Activated gamma-delta T cell (primary cell): ENCODE data around the gene MX2.

ENCODE experiments used
- DNase-seq: peaks from one replicate; lab custom pipeline; 2025; lab: John Stamatoyannopoulos, UW

Gene MX2

DNA sequence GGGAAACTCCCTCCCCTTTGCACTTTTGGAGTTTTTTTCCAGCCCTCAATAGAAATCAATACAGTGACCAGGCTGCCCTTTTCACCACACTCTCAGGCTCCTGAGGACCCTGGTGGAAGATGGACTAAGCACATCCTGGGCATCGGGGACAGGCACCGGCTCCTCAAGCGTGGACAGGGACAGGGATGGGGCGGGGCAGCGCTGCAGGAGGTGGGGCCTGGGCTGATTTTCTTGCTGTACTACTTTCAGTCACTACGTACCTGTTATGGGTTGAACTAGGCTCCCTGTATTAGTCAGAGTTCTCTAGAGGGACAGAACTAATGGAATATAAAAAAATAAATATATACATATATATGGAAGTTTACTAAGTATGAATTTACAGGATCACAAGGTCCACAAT, 2.5 kb downstream of the MX2 start:
- no peak for DNase-seq

GRCh38 chr21:41365377-41366107, 3.7 kb downstream of the MX2 start:
- DNase-seq, result no peak

- DNase-seq, result no peak
These were observed 4.8 kb downstream of the MX2 start for GRCh38 chr21:41366522-41367151.

GRCh38 chr21:41367301-41367944, 5.6 kb downstream of the MX2 start:
- no peak for DNase-seq

DNA sequence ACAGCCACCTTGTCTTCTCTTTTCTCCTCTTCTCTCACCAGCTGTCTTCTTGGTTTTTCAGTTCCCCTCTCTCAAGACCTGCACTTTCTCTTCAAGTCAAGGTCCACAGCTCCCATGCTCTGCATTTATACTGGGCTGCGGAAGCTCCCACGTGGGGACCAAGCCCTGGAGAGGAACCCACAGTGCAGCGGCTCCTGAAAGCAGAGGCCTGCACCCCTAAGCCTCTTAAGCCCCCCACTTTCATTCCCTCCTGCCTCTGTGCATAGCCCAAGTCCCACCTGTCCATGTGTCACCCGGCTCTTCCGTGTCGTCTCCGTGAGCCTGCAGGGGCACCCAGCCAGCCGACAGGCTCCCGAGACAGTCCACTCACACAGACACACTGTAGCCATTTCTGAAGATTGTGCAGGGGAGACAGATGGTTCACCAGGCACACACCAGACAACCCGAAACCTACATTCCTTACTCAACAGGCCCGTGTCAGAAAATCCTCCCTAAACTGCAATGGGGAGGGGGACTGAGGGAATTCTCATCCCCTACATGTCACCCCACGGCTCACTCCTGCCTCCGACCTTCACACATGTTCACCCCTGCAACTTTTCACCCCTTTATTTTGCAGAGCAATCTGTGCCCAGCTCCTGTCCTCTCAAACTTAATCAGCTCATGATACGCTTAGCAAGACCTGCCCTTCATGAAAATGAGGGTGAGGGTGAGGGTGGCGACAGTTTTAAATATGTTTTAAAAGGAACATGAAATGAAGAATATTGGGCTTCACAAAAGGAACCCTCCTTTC, 6.3 kb downstream of the MX2 start:
- no peak for DNase-seq

DNA sequence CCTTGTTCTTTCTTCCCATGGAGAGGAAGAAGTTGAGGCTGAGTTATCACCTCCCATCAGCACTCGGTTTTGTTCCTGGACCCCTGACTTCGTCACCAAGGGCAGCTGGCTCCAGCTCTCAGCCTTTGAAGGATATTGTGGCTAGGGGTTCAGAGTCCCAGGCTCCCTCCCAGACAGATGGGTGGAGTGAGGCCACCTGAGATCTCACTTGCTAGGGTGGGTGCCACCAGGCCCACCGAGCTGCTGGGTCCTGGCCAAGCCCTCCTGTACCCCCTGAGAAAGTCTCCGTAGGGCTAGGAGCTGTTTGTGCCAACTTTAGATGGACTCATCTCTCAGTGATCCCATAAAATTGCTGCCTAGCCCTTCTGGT, 6.9 kb downstream of the MX2 start:
- no peak for DNase-seq

DNA sequence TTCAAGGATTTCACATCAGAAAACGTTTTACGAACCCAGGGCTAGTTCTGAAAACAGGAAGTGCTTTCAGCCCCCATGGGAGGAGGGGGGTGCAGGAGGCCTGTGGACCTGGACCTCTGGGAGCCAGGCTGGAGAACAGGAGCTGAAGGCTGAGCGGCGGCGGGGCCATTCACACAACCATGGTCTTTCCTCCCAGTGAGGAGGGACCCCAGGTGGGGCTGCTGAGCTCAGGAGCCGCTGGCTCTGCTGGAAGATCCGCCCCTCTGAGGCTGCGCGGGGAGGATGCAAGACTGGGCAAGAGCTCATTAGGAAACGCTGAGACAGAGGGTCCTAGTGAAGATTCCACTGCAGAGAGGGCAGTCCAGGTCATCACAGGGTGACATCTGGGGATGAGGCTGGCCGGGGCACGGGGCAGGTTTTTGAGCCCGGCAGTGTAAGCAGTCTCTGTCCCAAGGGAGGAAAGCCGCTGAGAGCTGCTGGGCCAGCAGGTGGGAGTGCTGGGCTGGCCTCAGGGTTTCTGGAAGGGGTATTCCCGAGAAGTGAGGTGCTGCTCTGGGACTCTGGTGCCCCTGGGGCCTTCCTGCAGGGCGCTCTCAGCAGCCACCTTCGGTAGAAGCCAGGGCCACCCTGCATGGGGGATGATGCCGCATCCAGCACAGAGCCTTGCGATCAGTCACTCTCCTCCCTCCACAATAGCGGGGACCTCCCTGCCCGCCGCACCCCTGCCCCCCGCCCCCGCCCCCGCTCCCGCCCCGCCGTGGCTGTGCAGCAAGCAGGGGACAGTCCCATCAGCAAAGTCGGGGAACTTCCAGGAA, 7.5 kb downstream of the MX2 start:
- DNase-seq, result peak; percentile 19

GRCh38 chr21:41369920-41370839, 8.4 kb downstream of the MX2 start:
- DNase-seq, result no peak

DNA sequence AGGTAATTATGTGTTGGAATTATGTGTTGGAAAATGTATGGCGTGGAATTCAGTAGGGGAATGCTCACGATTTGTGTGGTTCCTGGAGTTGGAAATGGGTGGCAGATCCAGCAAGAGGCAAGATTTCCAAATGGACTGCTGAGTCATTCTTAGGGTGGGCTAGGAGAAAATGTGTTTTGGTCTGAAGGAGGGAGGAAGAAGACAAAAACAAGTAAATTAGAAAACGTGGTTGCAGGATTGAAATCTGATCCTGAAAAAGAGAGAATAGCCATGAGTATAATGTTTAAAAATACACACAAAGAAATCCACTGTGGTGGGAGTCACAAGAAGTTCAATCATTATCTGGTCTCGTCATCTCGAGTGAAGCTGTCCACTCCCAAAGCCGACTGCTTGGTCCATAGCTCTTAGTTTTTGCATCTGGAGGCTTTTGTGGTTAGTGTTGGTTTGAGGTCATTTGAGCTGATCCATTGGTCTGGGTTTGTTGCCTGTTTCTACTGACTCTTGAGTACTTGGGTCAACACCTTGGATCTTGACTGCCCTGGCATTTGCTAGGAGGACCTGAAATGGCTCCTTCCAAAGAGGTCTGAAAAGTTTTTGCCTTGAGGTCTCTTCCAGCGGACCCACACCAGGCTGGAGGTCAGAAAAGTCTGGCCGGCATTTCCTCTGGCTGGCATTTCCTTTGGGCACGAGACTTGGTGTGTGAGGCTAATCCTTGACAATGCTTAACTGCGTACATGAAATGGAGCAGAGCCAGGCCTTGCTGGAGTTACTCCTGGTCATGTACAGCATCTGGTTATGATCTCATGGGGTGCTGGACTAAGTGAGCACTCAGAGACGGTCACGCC, 9.2 kb downstream of the MX2 start:
- DNase-seq, result no peak

DNA sequence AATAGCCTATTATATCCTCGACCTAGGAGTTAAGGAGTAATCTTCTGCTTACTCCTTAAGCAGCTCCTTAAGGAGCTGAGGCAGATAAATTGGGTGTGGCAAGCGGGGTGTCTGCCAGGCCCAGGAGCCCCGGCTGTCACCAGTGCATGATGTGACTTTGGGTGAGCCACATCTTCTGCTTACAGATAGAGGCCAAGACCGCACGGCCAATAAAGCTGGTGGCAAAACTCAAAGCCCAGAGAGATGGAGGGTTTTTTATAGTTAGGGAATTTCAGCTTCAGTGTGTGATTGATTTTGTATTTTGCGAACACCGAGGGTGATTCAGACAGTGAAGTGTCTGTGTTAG, 9.8 kb downstream of the MX2 start:
- no peak for DNase-seq

GRCh38 chr21:41373253-41373652, 11.4 kb downstream of the MX2 start:
- DNase-seq, result no peak

DNA sequence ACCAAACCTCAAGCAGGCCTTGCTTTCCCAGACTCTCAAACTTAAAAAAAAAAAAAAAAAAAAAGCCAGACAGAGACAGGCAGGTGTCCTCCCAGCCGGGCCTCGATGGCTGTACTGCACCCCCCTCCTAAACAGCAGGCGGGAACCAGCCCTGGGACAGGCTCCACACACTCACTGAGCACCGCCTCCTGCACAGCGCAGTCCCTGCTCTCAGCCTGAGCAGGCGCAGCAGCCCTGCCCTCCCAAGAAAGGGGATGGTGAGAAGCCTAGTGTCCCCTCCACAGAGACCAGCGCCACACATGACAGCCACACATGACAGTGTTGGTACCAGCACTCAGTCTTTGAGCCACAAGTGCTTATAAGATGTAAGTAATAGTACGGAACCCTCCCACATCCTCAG, 11.9 kb downstream of the MX2 start:
- DNase-seq, result no peak

GRCh38 chr21:41374177-41374712, 12.4 kb downstream of the MX2 start:
- no peak for DNase-seq

GRCh38 chr21:41374867-41375533, 13.2 kb downstream of the MX2 start:
- no peak for DNase-seq

DNA sequence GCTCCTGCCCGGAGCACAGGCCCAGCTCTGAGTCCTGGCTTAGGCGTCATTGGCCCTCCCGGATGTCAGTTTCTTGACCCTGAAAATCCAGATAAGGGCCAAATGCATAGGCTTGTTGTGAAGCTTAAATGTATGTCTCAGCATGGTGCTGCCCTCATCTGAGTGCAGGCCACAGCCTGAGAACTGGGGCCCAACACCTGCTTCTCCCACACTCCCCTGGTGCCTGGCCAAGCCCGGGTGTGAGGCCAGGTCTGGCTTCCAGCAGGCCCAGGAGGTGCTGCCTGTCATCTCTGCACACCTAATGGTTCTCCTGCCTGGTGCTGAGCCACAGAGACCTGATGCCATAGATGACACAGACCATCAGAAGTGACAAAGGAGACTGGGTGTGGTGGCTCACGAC, 14.0 kb downstream of the MX2 start:
- DNase-seq, result no peak

GRCh38 chr21:41377715-41378114, 15.9 kb downstream of the MX2 start:
- no peak for DNase-seq

GRCh38 chr21:41378849-41379248, 17.0 kb downstream of the MX2 start:
- no peak for DNase-seq

- DNase-seq, result no peak
These were observed 18.1 kb downstream of the MX2 start for GRCh38 chr21:41379901-41380300.

- DNase-seq, result no peak
These were observed 19.9 kb downstream of the MX2 start for GRCh38 chr21:41381731-41382130.
